GM18508 (cell line): ENCODE data around the gene HEBP2.

Experiments
- ATAC-seq: cut with Tn5 transposase; IDR thresholded peaks from one replicate; pipeline ENCODE4 v1.9.1; 2021; ENCODE audit warnings: moderate number of reproducible peaks; ENCODE audit not compliant: insufficient read depth, unreplicated experiment

The HEBP2 gene

DNA sequence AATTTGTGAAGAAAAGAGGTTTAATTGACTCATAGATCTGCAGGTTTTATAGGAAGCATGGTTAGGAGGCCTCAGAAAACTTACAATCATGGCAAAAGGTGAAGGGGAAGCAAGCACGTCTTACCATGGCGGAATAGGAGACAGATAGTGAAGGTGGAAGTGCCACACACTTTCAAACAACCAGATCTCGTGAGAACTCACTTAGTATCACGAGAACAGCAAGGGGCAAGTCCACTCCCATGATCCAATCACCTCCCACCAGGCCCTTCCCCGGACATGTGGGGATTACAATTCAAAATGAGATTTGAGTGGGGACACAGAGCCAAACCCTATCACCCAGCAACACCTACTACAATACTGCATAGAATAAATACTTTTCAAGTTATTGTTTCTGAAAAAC lies 7.3 kb upstream of the HEBP2 start:
- no peak for ATAC-seq

DNA sequence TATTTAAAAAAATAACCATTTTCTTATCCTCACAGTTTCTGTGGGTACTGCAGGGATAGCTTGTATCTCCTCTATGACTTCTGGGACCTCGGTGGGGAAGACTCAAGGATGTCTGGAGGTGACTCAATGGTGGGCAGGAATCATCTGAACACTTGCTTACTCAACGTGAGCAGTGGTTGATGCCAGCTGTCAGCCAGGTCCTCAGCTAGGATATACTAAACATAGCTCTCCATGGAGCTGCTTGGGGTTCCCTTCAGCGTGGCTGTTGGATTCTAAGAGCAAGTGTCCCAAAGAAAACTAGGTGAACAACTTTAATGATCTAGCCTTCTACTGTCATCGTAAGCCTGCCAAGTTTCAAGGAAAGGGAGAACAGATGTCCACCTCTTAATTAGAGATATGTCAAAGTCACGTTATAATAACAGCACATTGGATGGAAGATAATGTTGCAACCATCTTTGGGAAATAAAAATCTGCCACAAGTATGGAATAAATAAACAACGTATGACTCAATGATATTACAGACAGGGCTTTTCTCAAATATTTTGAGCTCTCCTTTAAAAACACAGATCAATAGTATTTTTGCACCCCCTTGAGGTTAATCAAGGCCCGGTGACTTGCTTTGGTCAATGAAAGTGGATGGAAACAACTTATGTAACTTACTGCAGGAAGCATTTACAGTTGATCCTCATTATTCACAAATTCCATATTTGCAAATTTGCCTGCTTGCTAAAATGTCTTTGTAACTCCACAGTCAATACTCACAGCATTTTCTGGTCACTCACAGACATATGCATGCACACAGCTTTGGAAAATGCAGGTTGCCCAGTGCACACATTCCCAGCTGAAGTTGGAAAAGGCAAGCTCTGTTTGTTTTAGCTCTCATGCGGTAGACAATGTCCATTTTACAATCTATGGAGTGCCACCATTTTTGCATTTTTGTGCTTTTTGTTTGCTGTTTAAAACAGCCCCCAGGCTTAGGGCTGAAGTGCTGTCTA lies 6.6 kb upstream of the HEBP2 start:
- no peak for ATAC-seq

DNA sequence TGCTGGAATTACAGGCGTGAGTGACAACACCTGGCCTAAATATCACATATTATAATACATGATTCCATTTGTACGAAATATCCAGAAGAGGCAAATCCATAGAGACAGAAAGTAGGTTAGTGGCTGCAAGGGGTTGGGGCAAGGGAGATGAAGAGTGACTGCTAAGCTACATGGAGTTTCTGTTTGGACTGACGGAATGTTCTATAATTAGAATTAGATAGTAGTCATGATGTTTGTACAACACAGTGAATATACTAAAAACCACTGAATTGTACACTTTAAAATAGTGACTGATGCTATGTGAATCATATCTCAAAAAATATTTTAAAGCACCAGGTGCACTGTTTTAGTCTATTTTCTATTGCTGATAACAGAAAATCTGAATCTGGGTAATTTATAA lies 3.7 kb upstream of the HEBP2 start:
- ATAC-seq: no peak

DNA sequence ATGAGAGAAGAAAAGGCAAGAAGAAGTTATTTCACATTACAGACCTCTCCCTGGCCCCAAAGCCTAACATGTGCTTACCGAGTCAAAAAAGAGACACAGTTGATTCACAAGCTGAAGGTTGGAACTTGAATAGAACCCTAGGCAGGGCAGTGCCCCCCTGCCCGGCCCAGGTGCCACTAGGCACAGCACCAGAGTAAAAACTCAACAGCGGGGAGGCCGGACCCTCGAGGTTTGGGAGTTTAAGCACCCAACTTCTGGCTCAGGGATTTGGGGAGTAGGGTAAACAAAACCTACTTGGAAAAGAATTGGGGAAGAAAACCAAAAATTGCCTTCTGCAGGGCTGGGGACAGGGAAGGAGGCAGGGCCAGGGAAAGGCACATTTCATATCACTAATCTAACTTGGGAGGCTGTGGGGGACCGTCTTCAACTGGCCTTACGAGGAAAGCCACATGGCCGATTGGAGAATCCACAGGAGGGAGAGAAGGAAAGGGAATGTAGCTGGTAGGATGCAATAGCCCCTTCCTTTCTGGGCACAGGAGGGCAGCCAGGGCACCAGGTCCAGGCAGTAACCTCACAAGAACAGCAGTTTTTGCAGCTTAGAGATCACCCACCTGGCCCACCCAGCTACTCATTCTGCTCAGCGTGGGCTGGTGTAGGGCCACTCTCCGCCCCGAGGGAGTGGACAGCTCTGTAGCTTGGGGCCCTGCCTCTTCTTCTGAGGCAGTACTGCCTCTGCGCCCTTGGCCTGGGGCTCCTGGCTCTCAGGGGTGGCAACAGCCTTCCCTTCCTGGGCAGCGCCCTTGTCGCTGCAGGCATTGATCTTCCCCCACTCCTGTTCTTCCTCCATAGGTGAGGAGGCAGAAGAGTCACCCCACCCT lies 1.8 kb upstream of the HEBP2 start:
- no peak for ATAC-seq

DNA sequence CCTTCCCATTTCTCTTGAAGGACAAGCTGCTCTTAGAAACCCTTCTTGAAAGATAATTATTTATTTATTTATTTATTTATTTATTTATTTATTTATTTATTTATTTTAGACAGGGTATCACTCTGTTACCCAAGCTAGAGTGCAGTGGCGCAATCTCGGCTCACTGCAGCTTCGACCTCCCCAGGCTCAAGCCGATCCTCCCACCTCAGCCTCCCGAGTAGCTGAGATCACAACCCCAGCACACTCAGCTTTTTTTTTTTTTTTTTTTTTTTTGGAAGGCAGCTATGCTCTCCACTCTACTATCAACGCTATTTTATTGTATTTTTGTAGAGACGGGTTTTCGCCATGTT lies 1.2 kb upstream of the HEBP2 start:
- no peak for ATAC-seq

DNA sequence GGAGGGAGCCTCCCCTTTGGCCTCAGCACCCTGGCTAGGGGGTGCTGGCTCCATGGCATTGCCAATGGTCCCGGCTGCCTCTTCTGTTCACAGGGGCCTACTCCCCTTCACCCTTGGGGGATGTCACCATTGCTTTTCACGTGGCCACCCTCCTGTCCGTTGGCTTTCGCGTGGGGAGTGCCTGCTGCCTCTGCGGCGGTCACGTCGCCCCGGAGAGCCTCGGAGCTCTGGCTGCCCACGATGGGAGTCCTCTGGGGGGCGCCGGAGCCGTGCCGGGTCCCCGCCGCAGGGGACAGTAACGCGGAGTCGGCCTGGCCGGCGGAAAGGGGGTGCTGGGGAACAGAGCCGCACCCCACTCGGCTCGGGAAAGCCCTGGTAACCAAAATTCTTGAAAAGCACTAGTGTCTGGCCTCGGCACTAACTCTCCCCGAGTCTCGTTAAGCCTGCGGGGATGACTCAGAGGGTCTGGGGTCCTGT lies 661 bp upstream of the HEBP2 start:
- ATAC-seq: no peak

DNA sequence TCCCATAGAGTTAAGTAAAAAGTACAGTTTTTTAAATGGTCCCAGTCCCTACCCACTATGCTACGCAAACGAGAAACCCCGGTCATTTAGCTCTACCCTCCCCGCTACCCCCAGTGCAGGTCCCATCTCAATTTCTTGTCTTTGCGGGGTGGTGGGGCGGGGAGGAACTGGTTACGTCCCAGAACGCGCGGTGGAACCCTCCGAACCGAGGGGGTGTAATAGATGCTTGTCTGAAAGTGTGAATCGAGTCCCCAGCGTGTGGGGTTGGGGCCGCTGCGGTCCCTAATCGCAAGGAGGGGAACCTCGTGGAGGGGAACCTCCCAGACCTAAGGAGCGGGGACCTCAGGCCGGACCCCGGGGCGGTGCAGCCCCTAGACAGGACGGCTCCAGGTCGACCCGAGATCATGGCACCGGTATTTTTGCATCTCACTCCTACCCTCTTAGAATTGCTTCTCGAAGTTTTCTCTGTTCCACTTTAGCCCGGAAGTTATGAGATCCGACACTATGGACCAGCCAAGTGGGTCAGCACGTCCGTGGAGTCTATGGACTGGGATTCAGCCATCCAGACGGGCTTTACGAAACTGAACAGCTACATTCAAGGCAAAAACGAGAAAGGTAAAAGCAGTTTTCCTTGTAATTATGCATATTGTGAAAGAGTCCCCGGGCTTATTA lies 779 bp downstream of the HEBP2 start:
- ATAC-seq: peak; percentile 8

DNA sequence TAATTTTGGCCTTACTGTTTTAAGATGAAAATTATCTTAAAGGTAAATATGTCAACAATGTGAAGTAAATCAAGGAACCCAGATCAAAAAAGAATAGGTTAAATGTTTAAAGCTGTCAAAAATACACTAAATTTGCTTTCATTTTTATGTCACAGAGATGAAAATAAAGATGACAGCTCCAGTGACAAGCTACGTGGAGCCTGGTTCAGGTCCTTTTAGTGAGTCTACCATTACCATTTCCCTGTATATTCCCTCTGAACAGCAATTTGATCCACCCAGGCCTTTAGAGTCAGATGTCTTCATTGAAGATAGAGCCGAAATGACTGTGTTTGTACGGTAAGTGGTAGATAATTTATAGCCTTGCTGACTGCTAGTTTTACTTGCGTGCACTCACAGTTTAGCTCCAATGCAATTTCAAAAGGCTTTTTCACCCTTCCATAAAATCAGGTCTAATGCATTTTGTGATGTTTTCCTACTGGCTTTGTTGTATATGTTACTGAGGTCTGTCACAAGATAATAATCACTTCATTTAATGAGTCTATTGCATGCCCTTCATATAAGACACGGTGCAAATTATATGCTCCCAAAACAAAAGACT lies 1.9 kb downstream of the HEBP2 start:
- ATAC-seq: no peak

DNA sequence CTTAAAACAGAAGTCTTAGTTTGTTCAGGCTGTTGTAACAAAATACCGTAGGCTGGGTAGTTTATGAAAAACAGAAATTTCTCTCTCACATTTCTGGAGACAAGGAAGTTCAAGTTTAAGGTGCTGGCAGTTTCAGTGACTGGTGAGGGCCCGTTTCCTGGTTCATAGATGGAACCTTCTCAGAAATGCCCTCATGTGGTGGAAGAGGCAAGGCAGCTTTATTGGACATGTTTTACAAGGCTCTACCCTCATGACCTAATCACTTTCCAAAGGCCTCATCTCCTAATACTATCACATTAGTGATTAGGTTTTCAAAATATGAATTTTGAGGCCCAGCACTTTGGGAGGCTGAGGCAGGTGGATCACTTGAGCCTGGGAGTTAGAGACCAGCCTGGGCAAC lies 2.4 kb downstream of the HEBP2 start:
- no peak for ATAC-seq

DNA sequence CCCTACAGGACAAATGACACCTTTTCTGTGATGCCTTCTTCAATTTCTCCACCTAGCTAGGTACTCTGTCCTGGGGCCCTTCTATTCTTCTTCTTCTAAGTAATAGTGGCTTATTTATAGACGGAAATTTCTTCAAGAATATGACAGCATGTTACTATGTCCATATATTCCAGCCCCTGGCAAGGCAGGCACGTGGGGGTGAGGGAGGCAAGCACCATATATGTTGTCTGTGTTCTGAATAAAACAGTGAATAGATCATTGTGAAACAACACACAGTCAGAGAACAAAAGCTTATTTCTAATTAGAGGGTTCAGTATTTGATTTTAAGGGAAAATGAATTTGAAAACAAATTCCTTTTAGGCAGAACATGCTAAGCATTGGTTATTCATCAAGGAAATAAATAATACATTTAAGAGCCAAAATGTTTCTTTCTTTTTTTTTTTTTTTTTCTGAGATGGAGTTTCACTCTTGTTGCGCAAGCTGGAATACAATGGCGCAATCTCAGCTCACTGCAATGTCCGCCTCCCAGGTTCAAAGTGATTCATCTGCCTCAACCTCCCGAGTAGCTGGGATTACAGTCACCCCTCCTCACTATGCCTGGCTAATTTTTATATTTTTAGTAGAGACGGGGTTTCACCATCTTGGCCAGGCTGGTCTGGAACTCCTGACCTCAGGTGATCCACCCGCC lies 6.2 kb downstream of the HEBP2 start:
- ATAC-seq: no peak

DNA sequence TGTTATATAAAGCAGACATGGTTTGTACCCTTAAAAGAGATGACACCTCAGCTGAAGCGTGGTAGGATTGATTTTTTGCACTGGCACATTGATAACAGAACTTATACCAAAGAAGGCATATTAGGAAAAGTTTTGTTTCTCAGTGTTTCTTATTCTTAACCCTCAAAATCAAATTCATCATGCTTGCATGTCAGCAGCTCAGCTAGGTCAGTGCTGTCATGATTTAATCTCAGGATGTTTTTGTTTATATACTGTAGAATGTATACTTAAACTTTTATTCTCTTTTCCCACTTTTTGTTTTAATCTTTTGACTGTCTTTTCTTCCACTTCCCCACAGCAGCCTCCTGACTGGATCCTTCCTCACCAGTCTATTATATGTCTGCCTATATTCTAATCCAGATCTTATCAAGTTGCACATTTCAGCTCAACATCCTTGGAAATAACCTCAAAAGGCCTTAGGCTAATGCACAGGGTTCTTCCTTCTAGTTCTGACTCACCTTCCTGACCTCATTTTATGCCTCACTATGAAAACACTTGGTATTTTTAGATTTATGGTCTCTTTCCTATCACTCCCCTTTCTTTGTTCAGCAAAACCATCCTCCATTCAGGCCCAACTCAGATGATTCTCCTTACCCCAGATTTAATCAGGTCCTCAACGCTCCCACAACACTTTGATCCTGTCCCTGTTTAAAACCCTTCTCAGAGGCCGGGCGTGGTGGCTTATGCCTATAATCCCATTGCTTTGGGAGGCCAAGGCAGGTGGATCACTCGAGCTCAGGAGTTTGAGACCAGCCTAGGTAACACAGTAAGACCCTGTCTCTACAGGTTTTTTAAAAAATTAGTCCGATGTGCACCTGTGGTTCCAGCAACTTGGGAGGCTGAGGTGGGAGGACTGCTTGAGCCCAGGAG lies 7.2 kb downstream of the HEBP2 start:
- no peak for ATAC-seq

DNA sequence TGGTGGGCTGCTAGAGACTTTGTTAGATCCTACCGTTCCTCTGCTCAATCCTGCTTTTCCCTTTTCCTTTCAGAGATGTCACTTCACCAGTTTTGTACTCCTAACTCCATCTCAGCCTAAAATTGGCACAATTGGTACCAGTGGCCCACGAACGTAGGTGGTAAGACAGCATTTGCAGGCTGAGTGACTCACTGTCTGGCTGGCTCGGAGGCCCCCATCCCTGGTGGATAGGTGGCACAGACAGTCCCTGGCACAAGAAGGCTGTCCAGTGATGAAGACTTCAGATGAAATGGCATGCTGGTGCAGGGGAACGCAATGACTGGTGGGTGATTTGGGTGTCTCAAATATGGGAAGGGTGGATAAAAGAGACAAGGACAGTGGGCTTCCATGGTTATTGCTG lies 11.1 kb downstream of the HEBP2 start:
- no peak for ATAC-seq

DNA sequence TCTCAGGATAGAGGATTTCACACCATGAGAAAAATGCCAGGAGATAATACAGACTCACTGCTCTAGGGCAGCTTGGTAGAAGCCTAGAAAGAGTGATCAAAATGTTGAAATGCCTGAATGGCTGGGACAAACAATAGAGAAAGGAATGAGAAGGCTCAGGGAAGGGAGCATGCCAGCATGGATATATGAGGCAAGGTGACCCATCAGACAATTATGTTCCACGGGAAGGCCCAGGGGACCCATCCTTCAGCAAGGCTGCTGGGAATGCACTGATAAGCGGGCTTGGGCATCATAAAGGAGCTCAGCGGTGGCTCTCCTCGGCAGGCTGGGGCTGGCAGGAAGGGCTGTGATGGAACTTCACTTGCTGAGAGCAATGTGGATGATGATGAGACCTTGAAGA lies 12.2 kb downstream of the HEBP2 start:
- ATAC-seq: no peak

DNA sequence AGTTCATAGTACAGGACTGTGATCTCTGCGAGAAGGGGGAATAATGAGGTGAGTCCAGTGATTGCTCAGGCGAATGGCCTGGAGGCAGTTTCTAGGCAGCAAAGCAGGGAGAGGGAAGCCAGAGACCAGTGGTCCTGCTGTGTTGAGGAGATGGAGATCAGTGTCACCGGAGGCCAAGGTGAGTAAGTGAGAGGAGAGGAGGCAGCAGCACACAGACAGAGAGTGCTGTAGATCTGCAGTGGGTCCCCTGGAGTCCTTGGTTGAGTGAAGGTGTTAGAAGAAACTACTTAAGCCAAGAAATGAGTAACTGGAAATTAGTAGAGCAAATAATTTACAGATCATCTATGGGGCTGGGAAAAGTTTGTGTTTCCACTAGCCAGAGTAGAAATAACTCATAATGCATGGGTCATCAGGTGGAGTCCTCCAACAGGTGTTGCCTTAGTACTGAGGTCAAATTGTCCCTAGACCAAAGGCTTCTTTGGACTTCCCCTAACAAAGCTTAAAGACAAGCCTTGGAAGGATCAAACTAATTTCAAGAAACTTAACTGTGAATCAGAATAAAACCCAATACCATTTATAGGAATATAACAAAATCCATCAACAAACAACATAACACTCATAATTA lies 13.6 kb downstream of the HEBP2 start:
- ATAC-seq: no peak

DNA sequence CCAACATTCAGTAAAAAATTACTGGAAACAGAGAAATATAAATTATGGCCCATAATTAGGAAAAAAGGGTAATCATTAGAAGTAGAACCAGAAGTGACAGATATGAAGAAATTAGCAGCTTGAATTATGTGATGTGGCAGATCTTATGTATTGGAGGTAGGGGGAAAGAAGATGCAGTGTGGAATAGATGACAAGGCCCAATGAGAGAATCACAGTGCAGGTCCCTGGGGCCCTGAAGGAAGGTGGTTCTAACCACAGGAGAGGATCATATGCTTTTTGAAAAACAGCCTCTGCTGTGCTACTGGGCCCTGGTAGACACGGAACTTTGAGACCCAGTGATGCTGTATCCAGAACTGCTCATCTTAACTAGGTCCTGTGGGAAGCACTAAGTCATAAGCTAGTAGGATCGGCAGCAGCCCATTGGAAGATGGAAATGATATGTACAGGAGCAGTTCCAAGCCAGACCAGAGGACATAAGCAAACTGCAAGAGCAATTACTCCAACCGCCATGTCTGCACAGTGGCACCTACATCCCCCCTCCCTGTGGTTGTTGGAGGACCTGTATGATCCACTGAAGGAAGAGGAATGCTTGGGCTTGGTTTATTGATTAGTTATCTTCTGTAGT lies 14.2 kb downstream of the HEBP2 start:
- ATAC-seq: no peak

DNA sequence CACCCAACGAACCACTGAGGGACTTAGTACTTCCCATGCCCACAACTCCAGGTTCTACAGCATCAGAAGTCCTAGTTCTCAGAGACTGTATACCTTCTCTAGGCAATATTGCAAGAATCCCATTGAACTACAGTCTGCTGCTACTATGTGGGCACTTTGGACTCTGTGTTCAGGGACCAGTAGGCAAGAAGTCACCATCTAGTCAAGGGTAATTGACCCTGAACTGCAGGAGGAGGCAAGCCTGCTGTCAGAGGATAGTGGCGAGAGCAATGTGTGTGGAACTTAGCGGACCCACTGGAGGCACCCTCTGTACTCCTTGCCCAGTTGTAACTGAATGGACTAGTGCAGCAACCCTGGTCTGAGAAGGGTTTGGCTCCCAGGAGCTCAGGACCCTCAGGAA lies 15.7 kb downstream of the HEBP2 start:
- no peak for ATAC-seq

DNA sequence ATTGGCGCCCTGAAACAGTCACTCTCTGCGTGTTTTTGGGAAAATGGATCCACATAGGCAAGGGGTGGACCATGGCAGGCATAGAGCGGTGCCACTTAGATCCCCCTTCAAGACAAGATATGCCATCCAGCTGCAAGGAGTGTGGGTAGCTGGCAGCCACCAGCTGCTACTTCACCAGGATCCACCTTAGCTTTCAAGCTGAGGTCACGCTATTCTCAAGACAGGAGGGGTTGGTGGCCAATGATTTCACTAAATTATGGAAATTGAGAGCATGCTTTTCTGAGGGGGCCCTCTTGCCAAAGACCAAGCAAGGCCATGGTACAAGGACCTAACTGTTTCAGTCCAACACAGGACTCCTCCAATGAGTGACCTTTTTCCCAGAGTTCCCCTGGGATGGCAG lies 16.3 kb downstream of the HEBP2 start:
- ATAC-seq: no peak

DNA sequence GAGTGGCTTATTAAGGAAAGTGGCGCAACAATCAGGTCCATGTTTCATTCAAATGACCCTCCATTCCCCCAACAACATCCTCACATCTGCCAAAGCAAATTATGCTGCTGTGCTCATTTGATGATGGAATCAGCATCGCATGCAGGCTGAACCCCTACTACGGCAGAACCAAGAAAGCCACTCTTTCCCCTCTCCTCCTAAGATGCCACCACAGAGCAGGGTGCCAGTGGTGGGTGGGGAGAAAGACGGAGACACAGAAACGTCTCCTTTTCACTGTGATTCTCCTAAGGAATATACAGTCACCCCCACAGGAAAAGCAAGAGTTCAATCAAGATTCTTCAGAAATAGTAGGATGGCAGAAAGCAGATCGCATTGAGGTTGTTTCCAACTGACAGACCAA lies 17.1 kb downstream of the HEBP2 start:
- ATAC-seq: no peak
